Liver (tissue), 3 donors: Measurements from ENCODE around the gene RILP.

Experiments
- EGR1 ChIP-seq, 2 donors: IDR thresholded peaks; 2 replicates each; pipeline ENCODE4 v1.6.1; 2016 to 2018; ENCODE audit warnings: antibody characterized with exemption in 2 of 2, low read depth in 2 of 2
- GABPA ChIP-seq, 2 donors: IDR thresholded peaks in 1 of 2; conservative IDR thresholded peaks in 1 of 2; 2 replicates each; pipeline ENCODE4 v1.6.1; 2016; ENCODE audit warnings: antibody characterized with exemption in 2 of 2, mild to moderate bottlenecking in 1 of 2, moderate library complexity in 1 of 2
- HNF4A ChIP-seq, 2 donors: conservative IDR thresholded peaks; 2 replicates each; pipeline ENCODE4 v1.6.1; 2016; ENCODE audit warnings: antibody characterized with exemption in 2 of 2, mild to moderate bottlenecking in 2 of 2
- HNF4G ChIP-seq: IDR thresholded peaks from 2 replicates; pipeline ENCODE4 v1.6.1; 2016; ENCODE audit warnings: antibody characterized with exemption
- JUND ChIP-seq, 2 donors: IDR thresholded peaks; 2 replicates each; pipeline ENCODE4 v1.6.1; 2016; ENCODE audit warnings: antibody characterized with exemption in 2 of 2
- RAD21 ChIP-seq, 2 donors: IDR thresholded peaks; 2 replicates each; pipeline ENCODE4 v1.6.1; 2016; ENCODE audit warnings: antibody characterized with exemption in 2 of 2, mild to moderate bottlenecking in 2 of 2
- SP1 ChIP-seq: IDR thresholded peaks from 2 replicates; pipeline ENCODE4 v1.6.1; 2018; ENCODE audit warnings: antibody characterized with exemption, mild to moderate bottlenecking
- TAF1 ChIP-seq: conservative IDR thresholded peaks from 2 replicates; pipeline ENCODE4 v1.6.1; 2016; ENCODE audit warnings: antibody characterized with exemption, mild to moderate bottlenecking
- YY1 ChIP-seq: IDR thresholded peaks from 2 replicates; pipeline ENCODE4 v1.6.1; 2016; ENCODE audit warnings: antibody characterized with exemption, mild to moderate bottlenecking
- TF ChIP-seq, protein P1 (sequence below): fragments of 150-350 bp; IDR thresholded peaks from 2 replicates; pipeline ENCODE4 v1.5.1; 2017; ENCODE audit warnings: improper control_type of control experiment, low read depth, low read length; ENCODE audit not compliant: missing input control
- TF ChIP-seq, protein P2 (sequence below): IDR thresholded peaks from 2 replicates; pipeline ENCODE4 v1.6.1; 2016; ENCODE audit warnings: antibody characterized with exemption
- TF ChIP-seq, protein P3 (sequence below): IDR thresholded peaks from 2 replicates; pipeline ENCODE4 v1.6.1; 2016; ENCODE audit warnings: antibody characterized with exemption
- TF ChIP-seq, protein P4 (sequence below): IDR thresholded peaks from 2 replicates; pipeline ENCODE4 v1.6.1; 2016; ENCODE audit warnings: antibody characterized with exemption, mild to moderate bottlenecking
- TF ChIP-seq, protein P5 (sequence below): IDR thresholded peaks from 2 replicates; pipeline ENCODE4 v1.6.1; 2016; ENCODE audit warnings: antibody characterized with exemption
- donor health status: healthy.
- donor health status: healthy.

GRCh38 chr17:1643999-1644492 lies 5.6 kb downstream of the RILP start:
- TF ChIP-seq, protein P1, sequence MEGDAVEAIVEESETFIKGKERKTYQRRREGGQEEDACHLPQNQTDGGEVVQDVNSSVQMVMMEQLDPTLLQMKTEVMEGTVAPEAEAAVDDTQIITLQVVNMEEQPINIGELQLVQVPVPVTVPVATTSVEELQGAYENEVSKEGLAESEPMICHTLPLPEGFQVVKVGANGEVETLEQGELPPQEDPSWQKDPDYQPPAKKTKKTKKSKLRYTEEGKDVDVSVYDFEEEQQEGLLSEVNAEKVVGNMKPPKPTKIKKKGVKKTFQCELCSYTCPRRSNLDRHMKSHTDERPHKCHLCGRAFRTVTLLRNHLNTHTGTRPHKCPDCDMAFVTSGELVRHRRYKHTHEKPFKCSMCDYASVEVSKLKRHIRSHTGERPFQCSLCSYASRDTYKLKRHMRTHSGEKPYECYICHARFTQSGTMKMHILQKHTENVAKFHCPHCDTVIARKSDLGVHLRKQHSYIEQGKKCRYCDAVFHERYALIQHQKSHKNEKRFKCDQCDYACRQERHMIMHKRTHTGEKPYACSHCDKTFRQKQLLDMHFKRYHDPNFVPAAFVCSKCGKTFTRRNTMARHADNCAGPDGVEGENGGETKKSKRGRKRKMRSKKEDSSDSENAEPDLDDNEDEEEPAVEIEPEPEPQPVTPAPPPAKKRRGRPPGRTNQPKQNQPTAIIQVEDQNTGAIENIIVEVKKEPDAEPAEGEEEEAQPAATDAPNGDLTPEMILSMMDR: no peak
- TF ChIP-seq, protein P2, sequence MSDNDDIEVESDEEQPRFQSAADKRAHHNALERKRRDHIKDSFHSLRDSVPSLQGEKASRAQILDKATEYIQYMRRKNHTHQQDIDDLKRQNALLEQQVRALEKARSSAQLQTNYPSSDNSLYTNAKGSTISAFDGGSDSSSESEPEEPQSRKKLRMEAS: no peak
- TF ChIP-seq GABPA (IDR thresholded peaks at IDR 0.05 in 1 of 2, conservative IDR thresholded peaks at IDR 0.05 in 1 of 2): no peak
- TF ChIP-seq YY1: no peak
- no peak for TF ChIP-seq RAD21 (IDR thresholded peaks at IDR 0.05)
- no peak for TF ChIP-seq TAF1
- TF ChIP-seq, protein P3, sequence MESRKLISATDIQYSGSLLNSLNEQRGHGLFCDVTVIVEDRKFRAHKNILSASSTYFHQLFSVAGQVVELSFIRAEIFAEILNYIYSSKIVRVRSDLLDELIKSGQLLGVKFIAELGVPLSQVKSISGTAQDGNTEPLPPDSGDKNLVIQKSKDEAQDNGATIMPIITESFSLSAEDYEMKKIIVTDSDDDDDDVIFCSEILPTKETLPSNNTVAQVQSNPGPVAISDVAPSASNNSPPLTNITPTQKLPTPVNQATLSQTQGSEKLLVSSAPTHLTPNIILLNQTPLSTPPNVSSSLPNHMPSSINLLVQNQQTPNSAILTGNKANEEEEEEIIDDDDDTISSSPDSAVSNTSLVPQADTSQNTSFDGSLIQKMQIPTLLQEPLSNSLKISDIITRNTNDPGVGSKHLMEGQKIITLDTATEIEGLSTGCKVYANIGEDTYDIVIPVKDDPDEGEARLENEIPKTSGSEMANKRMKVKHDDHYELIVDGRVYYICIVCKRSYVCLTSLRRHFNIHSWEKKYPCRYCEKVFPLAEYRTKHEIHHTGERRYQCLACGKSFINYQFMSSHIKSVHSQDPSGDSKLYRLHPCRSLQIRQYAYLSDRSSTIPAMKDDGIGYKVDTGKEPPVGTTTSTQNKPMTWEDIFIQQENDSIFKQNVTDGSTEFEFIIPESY: no peak
- TF ChIP-seq, protein P4, sequence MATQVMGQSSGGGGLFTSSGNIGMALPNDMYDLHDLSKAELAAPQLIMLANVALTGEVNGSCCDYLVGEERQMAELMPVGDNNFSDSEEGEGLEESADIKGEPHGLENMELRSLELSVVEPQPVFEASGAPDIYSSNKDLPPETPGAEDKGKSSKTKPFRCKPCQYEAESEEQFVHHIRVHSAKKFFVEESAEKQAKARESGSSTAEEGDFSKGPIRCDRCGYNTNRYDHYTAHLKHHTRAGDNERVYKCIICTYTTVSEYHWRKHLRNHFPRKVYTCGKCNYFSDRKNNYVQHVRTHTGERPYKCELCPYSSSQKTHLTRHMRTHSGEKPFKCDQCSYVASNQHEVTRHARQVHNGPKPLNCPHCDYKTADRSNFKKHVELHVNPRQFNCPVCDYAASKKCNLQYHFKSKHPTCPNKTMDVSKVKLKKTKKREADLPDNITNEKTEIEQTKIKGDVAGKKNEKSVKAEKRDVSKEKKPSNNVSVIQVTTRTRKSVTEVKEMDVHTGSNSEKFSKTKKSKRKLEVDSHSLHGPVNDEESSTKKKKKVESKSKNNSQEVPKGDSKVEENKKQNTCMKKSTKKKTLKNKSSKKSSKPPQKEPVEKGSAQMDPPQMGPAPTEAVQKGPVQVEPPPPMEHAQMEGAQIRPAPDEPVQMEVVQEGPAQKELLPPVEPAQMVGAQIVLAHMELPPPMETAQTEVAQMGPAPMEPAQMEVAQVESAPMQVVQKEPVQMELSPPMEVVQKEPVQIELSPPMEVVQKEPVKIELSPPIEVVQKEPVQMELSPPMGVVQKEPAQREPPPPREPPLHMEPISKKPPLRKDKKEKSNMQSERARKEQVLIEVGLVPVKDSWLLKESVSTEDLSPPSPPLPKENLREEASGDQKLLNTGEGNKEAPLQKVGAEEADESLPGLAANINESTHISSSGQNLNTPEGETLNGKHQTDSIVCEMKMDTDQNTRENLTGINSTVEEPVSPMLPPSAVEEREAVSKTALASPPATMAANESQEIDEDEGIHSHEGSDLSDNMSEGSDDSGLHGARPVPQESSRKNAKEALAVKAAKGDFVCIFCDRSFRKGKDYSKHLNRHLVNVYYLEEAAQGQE: no peak
- no peak for TF ChIP-seq SP1
- no peak for TF ChIP-seq JUND (IDR thresholded peaks at IDR 0.05)
- TF ChIP-seq, protein P5, sequence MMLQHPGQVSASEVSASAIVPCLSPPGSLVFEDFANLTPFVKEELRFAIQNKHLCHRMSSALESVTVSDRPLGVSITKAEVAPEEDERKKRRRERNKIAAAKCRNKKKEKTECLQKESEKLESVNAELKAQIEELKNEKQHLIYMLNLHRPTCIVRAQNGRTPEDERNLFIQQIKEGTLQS: no peak
- TF ChIP-seq HNF4A (conservative IDR thresholded peaks at IDR 0.05): no peak
- TF ChIP-seq EGR1 (IDR thresholded peaks at IDR 0.05; ENCODE audit: low read depth in 2 of 2): no peak
- no peak for TF ChIP-seq HNF4G
